ENCODE data around the gene MAN1A1. TPM values are rescaled to one million over a fixed set of nuclear protein-coding genes. Genes with fewer than 3 reads are reported as not detected.

The MAN1A1 gene
- polyA plus RNA-seq, 1 experiment: 27.5 TPM

- no peak for DNase-seq (ENCODE audit: low read depth, low spot score)
- H3K4me3 ChIP-seq (ENCODE audit: low read depth, low read length): no peak overlapping the region
- no peaks in the 10 kb centered on the region for H3K9me3 ChIP-seq (ENCODE audit: control insufficient read depth, insufficient read depth, low read length)
- no peak for TF ChIP-seq CTCF (IDR thresholded peaks at IDR 0.05; ENCODE audit: low read depth, low read length)
- ChIA-PET CTCF (no interaction called here), POLR2A (no interaction called here)
- no peak overlapping the region for H3K27ac ChIP-seq (ENCODE audit: low read depth, low read length)
- H3K27me3 ChIP-seq (ENCODE audit: control insufficient read depth, insufficient read depth, low read length): no peaks in the 10 kb centered on the region
Measured at GRCh38 chr6:119262612-119263011, 86.9 kb downstream of the MAN1A1 start.

- CTCF ChIA-PET: no interaction called here
- H3K4me3 ChIP-seq (ENCODE audit: low read depth, low read length): no peak overlapping the region
- no peak overlapping the region for H3K27ac ChIP-seq (ENCODE audit: low read depth, low read length)
- no peaks in the 10 kb centered on the region for H3K9me3 ChIP-seq (ENCODE audit: control insufficient read depth, insufficient read depth, low read length)
- TF ChIP-seq CTCF (IDR thresholded peaks at IDR 0.05; ENCODE audit: low read depth, low read length): no peak
- H3K27me3 ChIP-seq (ENCODE audit: control insufficient read depth, insufficient read depth, low read length): no peaks in the 10 kb centered on the region
- POLR2A ChIA-PET: no interaction called here
- no peak for DNase-seq (ENCODE audit: low read depth, low spot score)
Measured at GRCh38 chr6:119261944-119262284, 87.6 kb downstream of the MAN1A1 start.

GRCh38 chr6:119259027-119259426 lies 90.5 kb downstream of the MAN1A1 start:
- no peak for DNase-seq (ENCODE audit: low read depth, low spot score)
- no peaks in the 10 kb centered on the region for H3K27me3 ChIP-seq (ENCODE audit: control insufficient read depth, insufficient read depth, low read length)
- H3K4me3 ChIP-seq (ENCODE audit: low read depth, low read length): no peak overlapping the region
- no peak overlapping the region for H3K27ac ChIP-seq (ENCODE audit: low read depth, low read length)
- POLR2A ChIA-PET: no interaction called here
- no peaks in the 10 kb centered on the region for H3K9me3 ChIP-seq (ENCODE audit: control insufficient read depth, insufficient read depth, low read length)
- CTCF ChIA-PET: interaction anchor here (1.7 kb wide), 1 partner anchor 111 kb away, joined by 5 read pairs; no protein-coding TSS in a partner anchor
- no peak for TF ChIP-seq CTCF (IDR thresholded peaks at IDR 0.05; ENCODE audit: low read depth, low read length)

GRCh38 chr6:119257726-119258125 lies 91.8 kb downstream of the MAN1A1 start:
- DNase-seq (ENCODE audit: low read depth, low spot score): no peak
- Histone ChIP-seq H3K4me3 (ENCODE audit: low read depth, low read length) (no peak overlapping the region), H3K27me3 (ENCODE audit: control insufficient read depth, insufficient read depth, low read length) (no peaks in the 10 kb centered on the region), H3K27ac (ENCODE audit: low read depth, low read length) (no peak overlapping the region), H3K9me3 (ENCODE audit: control insufficient read depth, insufficient read depth, low read length) (no peaks in the 10 kb centered on the region)
- CTCF ChIA-PET: no interaction called here
- POLR2A ChIA-PET: no interaction called here
- TF ChIP-seq CTCF (IDR thresholded peaks at IDR 0.05; ENCODE audit: low read depth, low read length): no peak

- no peak for TF ChIP-seq CTCF (IDR thresholded peaks at IDR 0.05; ENCODE audit: low read depth, low read length)
- Histone ChIP-seq H3K27me3 (ENCODE audit: control insufficient read depth, insufficient read depth, low read length) (no peaks in the 10 kb centered on the region), H3K27ac (ENCODE audit: low read depth, low read length) (no peak overlapping the region), H3K4me3 (ENCODE audit: low read depth, low read length) (no peak overlapping the region), H3K9me3 (ENCODE audit: control insufficient read depth, insufficient read depth, low read length) (no peaks in the 10 kb centered on the region)
- ChIA-PET CTCF (no interaction called here), POLR2A (no interaction called here)
- no peak for DNase-seq (ENCODE audit: low read depth, low spot score)
Measured at GRCh38 chr6:119256978-119257462, 92.5 kb downstream of the MAN1A1 start.
